Aortic smooth muscle cell (primary cell): ENCODE measurements around the gene HDAC2. TPM values are rescaled to one million over a fixed set of nuclear protein-coding genes. Genes with fewer than 3 reads are reported as not detected.

Source experiments
- total RNA-seq: library from RNA; depleted of rRNA; stranded (reverse); fragments of >200 nt; gene quantifications from 2 replicates; pipeline ENCODE4 v1.2.3, GENCODE V29; 2014

The HDAC2 gene
- total RNA-seq: 44.1 and 59.3 TPM in 2 replicates

DNA sequence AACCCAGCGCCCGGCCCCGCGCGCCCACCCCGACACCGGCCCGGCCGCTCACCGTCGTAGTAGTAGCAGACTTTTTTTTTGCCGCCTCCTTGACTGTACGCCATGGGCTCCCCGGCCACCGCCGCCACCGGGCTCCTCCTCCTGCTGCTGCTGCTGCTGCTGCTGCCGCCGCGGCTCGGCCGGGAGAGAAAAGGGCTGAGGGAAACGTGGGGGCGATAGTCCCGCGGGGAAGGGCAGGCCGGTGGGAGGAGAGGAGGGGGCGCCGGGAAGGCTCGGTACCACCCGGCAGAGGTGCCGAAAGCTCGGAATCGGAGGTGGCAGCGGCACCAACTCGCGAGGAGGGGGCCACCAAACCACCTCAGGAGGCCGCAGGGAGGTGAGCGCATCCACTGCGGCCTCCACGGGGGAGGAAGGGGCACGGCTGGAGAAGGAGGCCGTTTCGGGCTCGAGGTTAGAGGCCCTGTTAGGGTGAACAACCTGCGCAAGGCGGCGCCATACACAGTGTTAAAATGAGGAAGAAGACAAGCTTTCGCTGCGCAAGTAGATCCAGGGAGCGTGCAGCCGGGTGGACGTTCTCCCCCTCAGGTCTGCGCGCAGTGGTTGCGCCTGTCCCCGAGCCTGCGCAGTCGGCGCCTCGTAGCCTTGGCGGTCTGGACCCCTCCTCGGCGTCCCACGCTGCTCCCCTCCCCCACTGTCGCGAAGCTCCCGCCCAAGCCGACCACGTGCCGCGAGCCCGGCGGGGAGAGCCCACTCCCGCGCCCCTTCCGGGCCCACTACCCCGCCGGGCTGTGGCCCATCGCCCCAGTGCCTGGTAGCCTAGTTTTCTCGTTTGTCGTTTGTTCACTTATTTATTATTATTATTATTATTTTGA, at the start of gene HDAC2:
TSS of gene HDAC2 (minus strand) at position 344 of the 872 bp plus-strand sequence. CDS start at position 104, 240 bp downstream.

Other genes with a start within 250 kb of the HDAC2 start
- 49.9 and 74.2 TPM in 2 replicates for gene MARCKS, start 113.8 kb downstream of the HDAC2 start, total RNA-seq